ENCODE measurements around the gene SND1.

DNA sequence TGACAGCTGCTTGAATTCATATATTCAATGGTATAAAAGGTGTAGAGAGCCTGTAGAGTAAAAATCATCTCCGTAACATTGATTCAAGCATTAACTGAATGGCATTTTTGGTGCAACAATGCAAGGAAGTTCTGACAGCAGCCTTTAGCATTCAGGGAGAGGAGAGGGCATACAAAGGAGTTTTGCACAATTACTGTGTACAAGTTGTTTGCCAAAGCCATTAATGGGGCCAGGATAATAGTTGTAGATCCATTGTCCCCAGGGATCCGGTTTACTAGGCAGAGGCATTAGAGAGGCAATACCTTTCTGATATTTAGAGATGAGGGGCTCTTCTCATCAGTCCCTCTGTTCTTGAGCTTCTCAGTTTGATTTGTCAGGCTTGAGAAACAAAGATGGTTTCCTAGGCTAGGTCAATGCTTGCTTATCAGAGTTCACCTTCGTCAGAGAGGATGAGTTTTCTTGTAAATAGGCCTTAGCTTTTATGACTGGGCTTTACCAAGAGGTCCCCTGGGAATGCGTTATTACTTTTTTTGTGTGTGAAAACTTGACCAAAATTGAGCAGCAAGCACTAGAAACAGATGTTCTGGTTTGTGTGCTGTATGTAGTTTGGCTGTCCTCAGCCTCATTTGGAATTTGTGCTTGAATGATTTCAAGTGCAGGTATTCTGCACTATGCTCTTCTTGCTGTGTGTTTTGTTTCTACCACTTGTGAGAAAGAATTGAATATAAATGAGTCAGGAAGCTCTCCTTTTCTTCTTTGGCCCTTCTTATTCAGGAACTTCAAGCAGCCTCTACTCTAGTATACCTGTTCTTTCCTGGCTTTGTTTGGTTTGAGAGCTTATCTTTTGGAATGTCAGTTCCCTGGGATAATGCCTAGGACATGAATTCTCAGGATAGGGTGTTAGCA is 32.0 kb downstream of the SND1 start:
- TF ChIP-seq CEBPB (IDR thresholded peaks at IDR 0.05) = no peak
- TF ChIP-seq EGR1 (IDR thresholded peaks at IDR 0.05) = no peak
- no peak for TF ChIP-seq YY1 (IDR thresholded peaks at IDR 0.05; ENCODE audit: low read depth)
- TF ChIP-seq, protein P1, sequence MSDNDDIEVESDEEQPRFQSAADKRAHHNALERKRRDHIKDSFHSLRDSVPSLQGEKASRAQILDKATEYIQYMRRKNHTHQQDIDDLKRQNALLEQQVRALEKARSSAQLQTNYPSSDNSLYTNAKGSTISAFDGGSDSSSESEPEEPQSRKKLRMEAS (IDR thresholded peaks at IDR 0.05) = no peak
- TF ChIP-seq CREB1 (IDR thresholded peaks at IDR 0.05; ENCODE audit: low read depth) = no peak
- TF ChIP-seq EP300 (IDR thresholded peaks at IDR 0.05; ENCODE audit: borderline replicate concordance) = no peak
- no peak for TF ChIP-seq TCF12 (IDR thresholded peaks at IDR 0.05; ENCODE audit: low read depth)
- no peak for TF ChIP-seq TEAD4 (IDR thresholded peaks at IDR 0.05)
- TF ChIP-seq FOXM1 (IDR thresholded peaks at IDR 0.05; ENCODE audit: borderline replicate concordance, low read depth) = no peak

Data from Ishikawa (cell line).